Loucy (cell line): ENCODE measurements around the gene ZNF132.

Source experiments
- CTCF ChIP-seq: fragments of 200-600 bp; sonication (generic); conservative IDR thresholded peaks from 2 replicates; pipeline ENCODE4 v1.5.1; 2014; ENCODE audit warnings: mild to moderate bottlenecking, antibody characterized with exemption, low read length
- EZH2phosphoT487 ChIP-seq: fragments of 200-600 bp; IDR thresholded peaks from 2 replicates; pipeline ENCODE4 v1.6.1; 2018; ENCODE audit warnings: antibody characterized with exemption, mild to moderate bottlenecking, moderate library complexity, borderline replicate concordance

GRCh38 chr19:58476498-58477015 lies 36.6 kb upstream of the ZNF132 start:
- TF ChIP-seq CTCF: no peak
- TF ChIP-seq EZH2phosphoT487: no peak
